KMS-11 (cell line): Measurements from ENCODE around the gene PTP4A2.

Experiments
- H2AFZ ChIP-seq: fragments of 200-600 bp; sonication (generic); 2 replicates; pipeline ENCODE4 v1.6.1; 2016; ENCODE audit warnings: antibody characterized with exemption, mixed run types, low read depth
- H3K27ac ChIP-seq: fragments of 200-600 bp; sonication (generic); 2 replicates; pipeline ENCODE4 v1.6.1; 2016; ENCODE audit warnings: mild to moderate bottlenecking, mixed run types
- H3K27me3 ChIP-seq: fragments of 200-600 bp; sonication (generic); 2 replicates; pipeline ENCODE4 v1.6.1; 2017; ENCODE audit warnings: mild to moderate bottlenecking, low read depth, mixed run types, moderate library complexity; ENCODE audit not compliant: insufficient read depth
- H3K36me3 ChIP-seq: fragments of 200-600 bp; sonication (generic); 2 replicates; pipeline ENCODE4 v1.6.1; 2017; ENCODE audit warnings: mild to moderate bottlenecking, mixed run types; ENCODE audit not compliant: insufficient read depth
- H3K4me1 ChIP-seq: fragments of 200-600 bp; sonication (generic); 2 replicates; pipeline ENCODE4 v1.6.1; 2016; ENCODE audit warnings: mild to moderate bottlenecking, low read depth, mixed run types; ENCODE audit not compliant: poor library complexity, severe bottlenecking
- H3K4me2 ChIP-seq: fragments of 200-600 bp; sonication (generic); 2 replicates; pipeline ENCODE4 v1.7.0; 2016; ENCODE audit warnings: mild to moderate bottlenecking, mixed run types
- H3K4me3 ChIP-seq: fragments of 200-600 bp; sonication (generic); IDR thresholded peaks from 2 replicates; pipeline ENCODE4 v1.6.1; 2017; ENCODE audit warnings: low read depth, low read length, mixed read lengths; ENCODE audit not compliant: insufficient read depth
- H3K79me2 ChIP-seq: fragments of 200-600 bp; sonication (generic); 2 replicates; pipeline ENCODE4 v1.6.1; 2016; ENCODE audit warnings: low read depth, mixed run types; ENCODE audit not compliant: insufficient read depth
- H3K9ac ChIP-seq: fragments of 200-600 bp; sonication (generic); 2 replicates; pipeline ENCODE4 v1.6.1; 2016; ENCODE audit warnings: mild to moderate bottlenecking, mixed run types
- H4K20me1 ChIP-seq: fragments of 200-600 bp; sonication (generic); 2 replicates; pipeline ENCODE4 v1.6.1; 2016; ENCODE audit warnings: mild to moderate bottlenecking, mixed run types; ENCODE audit not compliant: insufficient read depth
- CTCF ChIP-seq: fragments of 200-600 bp; sonication (generic); conservative IDR thresholded peaks from 2 replicates; pipeline ENCODE4 v1.6.1; 2017; ENCODE audit warnings: low read depth, mild to moderate bottlenecking, antibody characterized with exemption, low read length, moderate library complexity, mixed read lengths

PTP4A2 gene

GRCh38 chr1:31891280-31891679, 46.9 kb downstream of the PTP4A2 start:
- Histone ChIP-seq H4K20me1 (no peaks in the 10 kb centered on the region), H2AFZ (no peak overlapping the region)

DNA sequence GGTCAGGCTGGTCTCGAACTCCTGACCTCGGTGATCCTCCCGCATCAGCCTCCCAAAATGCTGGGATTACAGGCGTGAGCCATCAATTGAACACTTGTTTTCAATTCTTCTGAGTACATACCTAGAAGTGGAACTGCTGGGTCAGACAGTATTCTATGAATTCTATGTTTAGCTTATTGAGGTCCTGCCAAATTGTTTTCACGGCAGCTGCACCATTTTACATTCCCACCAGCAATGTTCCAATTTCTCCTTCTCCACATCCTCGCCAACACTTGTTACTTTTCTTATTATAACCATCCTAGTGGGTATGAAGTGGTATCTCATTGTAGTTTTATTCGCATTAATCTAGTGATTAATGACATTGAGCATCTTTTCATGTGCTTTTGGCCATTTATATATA, 49.9 kb downstream of the PTP4A2 start:
- no peak overlapping the region for H3K27ac ChIP-seq
- H3K36me3 ChIP-seq = no peaks in the 10 kb centered on the region
- H2AFZ ChIP-seq = no peak overlapping the region

More at GRCh38 chr1:31891280-31891679, 46.9 kb downstream of the PTP4A2 start:
- Histone ChIP-seq H3K4me3 (no peak overlapping the region), H3K9ac (no peak overlapping the region), H3K4me1 (no peaks in the 10 kb centered on the region), H3K27me3 (no peaks in the 10 kb centered on the region), H3K79me2 (no peaks in the 10 kb centered on the region), H3K4me2 (no peak overlapping the region), H3K36me3 (no peaks in the 10 kb centered on the region), H3K27ac (no peak overlapping the region)
- TF ChIP-seq CTCF = no peak

DNA sequence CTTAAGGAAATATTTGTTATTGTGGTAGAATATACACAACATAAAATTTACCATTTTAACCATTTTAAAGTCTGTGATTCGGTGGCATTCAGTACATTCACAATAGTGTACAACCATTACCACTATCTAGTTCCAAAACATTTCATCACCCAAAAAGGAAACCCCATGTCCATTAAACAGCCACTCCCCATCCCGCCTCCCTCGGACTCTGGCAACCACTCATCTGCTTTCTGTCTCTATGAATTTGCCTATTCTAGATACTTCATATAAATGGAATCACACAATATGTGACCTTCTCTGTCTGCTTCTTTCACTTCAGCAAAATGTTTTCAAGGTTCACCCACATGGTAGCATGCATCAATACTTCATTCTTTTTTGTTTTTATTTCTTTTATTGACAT, 51.3 kb downstream of the PTP4A2 start:
- H3K4me2 ChIP-seq = no peak overlapping the region
- no peak overlapping the region for H3K4me3 ChIP-seq
- no peaks in the 10 kb centered on the region for H3K27me3 ChIP-seq
- H2AFZ ChIP-seq = no peak overlapping the region
- H3K79me2 ChIP-seq = no peaks in the 10 kb centered on the region
- TF ChIP-seq CTCF = no peak
- no peaks in the 10 kb centered on the region for H3K36me3 ChIP-seq
- no peak overlapping the region for H3K27ac ChIP-seq
- H3K4me1 ChIP-seq = no peaks in the 10 kb centered on the region
- H4K20me1 ChIP-seq = no peaks in the 10 kb centered on the region
- no peak overlapping the region for H3K9ac ChIP-seq

More for the DNA sequence above, 49.9 kb downstream of the PTP4A2 start:
- no peak overlapping the region for H3K4me3 ChIP-seq
- H4K20me1 ChIP-seq = no peaks in the 10 kb centered on the region
- H3K4me1 ChIP-seq = no peaks in the 10 kb centered on the region
- no peak for TF ChIP-seq CTCF
- H3K4me2 ChIP-seq = no peak overlapping the region
- H3K27me3 ChIP-seq = no peaks in the 10 kb centered on the region
- H3K9ac ChIP-seq = no peak overlapping the region
- no peaks in the 10 kb centered on the region for H3K79me2 ChIP-seq

GRCh38 chr1:31885851-31886250, 52.3 kb downstream of the PTP4A2 start:
- Histone ChIP-seq H3K4me1 (peaks cover 9% of the 10 kb centered on the region), H3K36me3 (no peaks in the 10 kb centered on the region), H3K79me2 (no peaks in the 10 kb centered on the region), H3K4me2 (no peak overlapping the region), H2AFZ (no peak overlapping the region), H3K9ac (no peak overlapping the region), H3K27ac (no peak overlapping the region), H3K4me3 (no peak overlapping the region), H4K20me1 (no peaks in the 10 kb centered on the region), H3K27me3 (no peaks in the 10 kb centered on the region)
- no peak for TF ChIP-seq CTCF
